Measurements from ENCODE around the gene NECTIN4. TPM values are rescaled to one million over a fixed set of nuclear protein-coding genes. Genes with fewer than 3 reads are reported as not detected.
A peak's percentile ranks its signal among the peaks of the same experiment; 100 is the strongest.

The NECTIN4 gene
- not detected for total RNA-seq
- 0 to 0.08 reads per million in 2 donors for total RNA-seq

- Mint-ChIP-seq H3K36me3 (ENCODE audit: low read depth) (peaks cover 3% of the 10 kb centered on the region), H3K4me3 (no peak within 1 kb of the TSS), H3K4me1 (peaks cover 9% of the 10 kb centered on the region), H3K27ac (peak within 1 kb of the TSS; percentile 39), H3K27me3 (no peaks in the 10 kb centered on the region)
- DNase-seq, result no peak
- no peak for ATAC-seq
- H3K9me3 ChIP-seq (ENCODE audit: control insufficient read depth, low read length, poor library complexity, severe bottlenecking), result no peaks in the 10 kb centered on the region
Measured at GRCh38 chr1:161089251-161089924, at the start of gene NECTIN4. TSS of gene NECTIN4 (minus strand) at chr1:161089558. CDS start at chr1:161089296, 262 bp downstream.

DNA sequence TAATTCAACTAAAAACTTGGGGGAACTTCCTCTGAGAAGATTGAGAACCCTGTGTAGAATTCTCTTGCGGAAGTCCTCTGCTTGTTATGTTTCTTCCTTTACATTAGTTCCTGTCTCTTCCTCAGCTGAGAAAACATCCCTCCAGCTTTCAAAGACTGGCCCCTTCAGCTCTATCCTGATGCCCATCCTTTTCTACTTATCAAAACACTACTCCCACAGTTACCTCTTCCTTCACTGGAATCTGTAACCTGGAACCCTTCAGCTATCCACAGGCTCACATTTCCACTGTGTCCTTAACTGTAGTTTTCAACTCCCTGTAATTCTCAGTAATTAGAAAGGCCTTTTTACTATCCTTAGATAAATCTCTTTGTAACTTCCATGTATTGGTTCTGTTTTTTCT is 49.1 kb upstream of the NECTIN4 start:
- no peaks in the 10 kb centered on the region for H3K9me3 ChIP-seq (ENCODE audit: control insufficient read depth, low read length, poor library complexity, severe bottlenecking)
- H3K27me3 Mint-ChIP-seq, result no peaks in the 10 kb centered on the region
- peak overlapping the region; percentile 75 for H3K27ac Mint-ChIP-seq
- ATAC-seq (no peak), DNase-seq (no peak)
- no peaks in the 10 kb centered on the region for H3K36me3 Mint-ChIP-seq (ENCODE audit: low read depth)
- no peak overlapping the region for H3K4me3 Mint-ChIP-seq
- peaks cover 8% of the 10 kb centered on the region for H3K4me1 Mint-ChIP-seq

- H3K9me3 ChIP-seq (ENCODE audit: control insufficient read depth, low read length, poor library complexity, severe bottlenecking), result no peaks in the 10 kb centered on the region
- Mint-ChIP-seq H3K4me3 (no peak overlapping the region), H3K36me3 (ENCODE audit: low read depth) (no peaks in the 10 kb centered on the region), H3K4me1 (peaks cover 8% of the 10 kb centered on the region), H3K27me3 (no peaks in the 10 kb centered on the region), H3K27ac (peak overlapping the region; percentile 75)
- no peak for DNase-seq
- ATAC-seq, result no peak
Measured at GRCh38 chr1:161137881-161138280, 48.5 kb upstream of the NECTIN4 start.

DNA sequence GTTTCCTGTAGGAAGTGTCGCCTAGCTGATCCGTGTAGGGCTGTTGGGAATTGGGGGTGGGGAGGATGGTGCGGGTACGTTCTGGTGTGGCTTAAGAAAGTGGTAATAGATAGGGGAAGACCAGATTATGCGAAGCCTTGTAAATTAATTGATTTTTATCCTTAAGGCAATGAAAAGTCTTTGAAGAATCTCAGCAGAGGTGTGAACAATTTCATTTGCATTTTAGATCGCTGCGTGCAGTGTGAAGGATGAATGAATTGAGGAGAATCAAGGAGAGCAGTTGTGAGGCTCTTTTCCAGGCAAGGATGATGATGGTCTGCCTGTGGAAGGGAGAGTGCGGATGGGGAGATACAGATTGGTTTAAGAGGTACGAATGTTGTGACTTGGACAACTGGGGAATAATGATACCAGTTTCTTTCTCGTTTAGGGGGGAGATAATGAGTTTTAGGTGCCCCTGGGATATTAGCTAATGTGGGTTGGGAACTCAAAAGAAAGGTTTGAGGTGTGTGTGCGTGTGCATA is 43.9 kb upstream of the NECTIN4 start:
- no peaks in the 10 kb centered on the region for H3K9me3 ChIP-seq (ENCODE audit: control insufficient read depth, low read length, poor library complexity, severe bottlenecking)
- peaks cover 29% of the 10 kb centered on the region for H3K4me1 Mint-ChIP-seq
- no peak for DNase-seq
- no peak overlapping the region for H3K27ac Mint-ChIP-seq
- ATAC-seq, result no peak
- H3K4me3 Mint-ChIP-seq, result no peak overlapping the region
- H3K27me3 Mint-ChIP-seq, result no peaks in the 10 kb centered on the region
- peaks cover 3% of the 10 kb centered on the region for H3K36me3 Mint-ChIP-seq (ENCODE audit: low read depth)

DNA sequence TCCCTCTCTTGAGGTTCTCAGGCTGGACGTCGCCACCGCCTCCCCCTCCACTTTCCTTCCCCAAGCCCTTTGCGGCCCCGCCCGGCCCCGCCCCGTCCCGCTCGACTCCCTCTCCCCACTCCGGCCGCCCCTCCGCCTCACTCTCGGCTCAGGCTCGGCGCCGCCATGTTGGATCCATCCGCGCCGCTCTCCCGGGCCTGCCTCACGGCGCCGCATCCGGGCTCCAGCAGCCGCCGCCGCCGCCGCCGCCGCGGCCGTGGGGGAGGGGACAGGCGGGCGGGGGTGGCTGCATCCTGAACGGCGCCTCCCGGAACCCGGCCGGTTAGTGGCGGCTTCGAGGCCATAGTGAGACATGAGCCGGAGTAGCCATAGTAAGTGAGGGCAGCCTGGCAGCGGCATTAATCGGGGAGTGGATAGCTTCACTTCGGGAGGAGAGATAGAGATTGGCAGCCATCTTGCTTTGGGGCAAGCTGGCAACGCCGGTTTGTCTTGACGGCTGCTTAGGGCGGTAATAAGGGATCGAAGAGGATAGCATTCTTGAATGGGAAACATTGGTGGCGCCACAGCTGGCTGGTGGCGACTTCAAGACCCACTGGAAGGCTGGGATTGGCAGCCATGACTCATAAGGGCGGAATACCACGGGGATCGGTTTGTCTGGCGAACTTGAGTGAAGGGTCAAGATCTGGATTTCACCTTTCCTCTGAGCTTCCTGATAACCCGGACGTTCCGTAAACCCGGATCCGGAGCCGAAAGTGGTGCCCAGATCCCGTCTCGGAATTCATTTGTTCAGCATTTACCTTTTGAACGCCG is 43.3 kb upstream of the NECTIN4 start, which contains the start of gene DEDD:
TSS of gene DEDD (minus strand) at position 258 of the 810 bp plus-strand sequence. CDS start 8,205 bp downstream, outside the sequence.
- DNase-seq, result peak; percentile 81 to 89 (median 86)
- ATAC-seq, result peak; percentile 97
- H3K9me3 ChIP-seq (ENCODE audit: control insufficient read depth, low read length, poor library complexity, severe bottlenecking), result no peaks in the 10 kb centered on the region
- Mint-ChIP-seq H3K27me3 (no peaks in the 10 kb centered on the region), H3K4me1 (peaks cover 33% of the 10 kb centered on the region), H3K4me3 (no peak within 1 kb of the TSS), H3K36me3 (ENCODE audit: low read depth) (peaks cover 3% of the 10 kb centered on the region), H3K27ac (no peak within 1 kb of the TSS)

GRCh38 chr1:161131523-161132409 is 42.4 kb upstream of the NECTIN4 start:
- DNase-seq (no peak), ATAC-seq (no peak)
- H3K27ac Mint-ChIP-seq, result no peak overlapping the region
- no peaks in the 10 kb centered on the region for H3K27me3 Mint-ChIP-seq
- H3K36me3 Mint-ChIP-seq (ENCODE audit: low read depth), result peaks cover 3% of the 10 kb centered on the region
- H3K4me1 Mint-ChIP-seq, result peaks cover 38% of the 10 kb centered on the region
- no peak overlapping the region for H3K4me3 Mint-ChIP-seq
- no peaks in the 10 kb centered on the region for H3K9me3 ChIP-seq (ENCODE audit: control insufficient read depth, low read length, poor library complexity, severe bottlenecking)

- DNase-seq, result no peak
- Mint-ChIP-seq H3K27me3 (no peaks in the 10 kb centered on the region), H3K4me3 (peak overlapping the region; percentile 21), H3K4me1 (peaks cover 50% of the 10 kb centered on the region), H3K36me3 (ENCODE audit: low read depth) (peaks cover 10% of the 10 kb centered on the region), H3K27ac (no peak overlapping the region)
- no peak for ATAC-seq
- no peaks in the 10 kb centered on the region for H3K9me3 ChIP-seq (ENCODE audit: control insufficient read depth, low read length, poor library complexity, severe bottlenecking)
Measured at GRCh38 chr1:161130266-161130665, 40.9 kb upstream of the NECTIN4 start.

- no peak for DNase-seq
- Mint-ChIP-seq H3K4me1 (peaks cover 49% of the 10 kb centered on the region), H3K27ac (no peak overlapping the region)
Measured at GRCh38 chr1:161128591-161129420, 39.4 kb upstream of the NECTIN4 start.

GRCh38 chr1:161127649-161128048 is 38.3 kb upstream of the NECTIN4 start:
- no peaks in the 10 kb centered on the region for H3K9me3 ChIP-seq (ENCODE audit: control insufficient read depth, low read length, poor library complexity, severe bottlenecking)
- ATAC-seq, result no peak
- peaks cover 49% of the 10 kb centered on the region for H3K4me1 Mint-ChIP-seq
- no peak overlapping the region for H3K4me3 Mint-ChIP-seq
- H3K36me3 Mint-ChIP-seq (ENCODE audit: low read depth), result peaks cover 10% of the 10 kb centered on the region
- no peaks in the 10 kb centered on the region for H3K27me3 Mint-ChIP-seq
- H3K27ac Mint-ChIP-seq, result peak overlapping the region; percentile 77
- DNase-seq, result no peak

More at GRCh38 chr1:161128591-161129420, 39.4 kb upstream of the NECTIN4 start:
- H3K4me3 Mint-ChIP-seq, result peak overlapping the region; percentile 15
- no peak for ATAC-seq
- no peaks in the 10 kb centered on the region for H3K9me3 ChIP-seq (ENCODE audit: control insufficient read depth, low read length, poor library complexity, severe bottlenecking)
- H3K36me3 Mint-ChIP-seq (ENCODE audit: low read depth), result peaks cover 10% of the 10 kb centered on the region
- H3K27me3 Mint-ChIP-seq, result no peaks in the 10 kb centered on the region

DNA sequence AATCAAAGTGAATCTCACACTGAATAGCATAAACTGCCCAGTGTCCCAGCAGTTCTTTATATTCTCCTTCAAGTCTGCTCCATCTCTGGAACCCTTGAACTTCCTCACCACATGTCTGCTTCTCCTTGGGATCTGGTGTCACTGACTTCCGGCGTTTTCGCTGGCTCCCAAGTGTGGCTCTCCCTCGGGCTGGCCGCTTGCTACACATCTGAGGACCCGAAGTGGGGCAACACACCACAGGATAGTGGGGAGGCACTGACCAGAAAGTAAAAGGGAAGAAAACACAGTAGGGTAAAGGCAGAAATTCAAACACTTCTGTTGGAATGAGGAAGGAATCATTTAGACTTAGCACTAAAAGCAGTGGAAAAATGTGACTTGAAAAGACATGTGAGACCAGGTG is 33.6 kb upstream of the NECTIN4 start:
- no peak overlapping the region for H3K4me3 Mint-ChIP-seq
- H3K36me3 Mint-ChIP-seq (ENCODE audit: low read depth), result peaks cover 8% of the 10 kb centered on the region
- H3K4me1 Mint-ChIP-seq, result peaks cover 41% of the 10 kb centered on the region
- ATAC-seq (no peak), DNase-seq (no peak)
- no peak overlapping the region for H3K27ac Mint-ChIP-seq
- H3K9me3 ChIP-seq (ENCODE audit: control insufficient read depth, low read length, poor library complexity, severe bottlenecking), result no peaks in the 10 kb centered on the region
- H3K27me3 Mint-ChIP-seq, result no peaks in the 10 kb centered on the region

GRCh38 chr1:161121834-161122233 is 32.5 kb upstream of the NECTIN4 start:
- H3K27me3 Mint-ChIP-seq, result no peaks in the 10 kb centered on the region
- DNase-seq, result no peak
- H3K36me3 Mint-ChIP-seq (ENCODE audit: low read depth), result peaks cover 8% of the 10 kb centered on the region
- H3K4me1 Mint-ChIP-seq, result peaks cover 37% of the 10 kb centered on the region
- H3K9me3 ChIP-seq (ENCODE audit: control insufficient read depth, low read length, poor library complexity, severe bottlenecking), result no peaks in the 10 kb centered on the region
- no peak overlapping the region for H3K4me3 Mint-ChIP-seq
- H3K27ac Mint-ChIP-seq, result no peak overlapping the region
- no peak for ATAC-seq

- Mint-ChIP-seq H3K27ac (peak overlapping the region; percentile 24), H3K4me1 (peaks cover 36% of the 10 kb centered on the region), H3K36me3 (ENCODE audit: low read depth) (peaks cover 5% of the 10 kb centered on the region), H3K27me3 (no peaks in the 10 kb centered on the region), H3K4me3 (no peak overlapping the region)
- DNase-seq (no peak), ATAC-seq (no peak)
- H3K9me3 ChIP-seq (ENCODE audit: control insufficient read depth, low read length, poor library complexity, severe bottlenecking), result no peaks in the 10 kb centered on the region
Measured at GRCh38 chr1:161121042-161121650, 31.8 kb upstream of the NECTIN4 start.

Measured in T-helper 17 cell (primary cell).